Measurements from ENCODE around the gene NEK2. TPM values are rescaled to one million over a fixed set of nuclear protein-coding genes. Genes with fewer than 3 reads are reported as not detected.
A peak's percentile ranks its signal among the peaks of the same experiment; 100 is the strongest.

Gene NEK2
- total and polyA plus RNA-seq, 2 donors (not counting 1 experiment from before 2014, with no cell fraction given), result 0.09 TPM; not detected in 1

GRCh38 chr1:211632808-211633523 is 42.5 kb downstream of the NEK2 start:
- ATAC-seq (ENCODE audit: low read depth), result no peak
- CTCF ChIA-PET, result interaction anchor here (1.2 kb wide), 1 partner anchor 56 kb away, joined by 3 read pairs; no protein-coding TSS in a partner anchor
- Histone ChIP-seq H3K79me2 (ENCODE audit: control insufficient read depth, insufficient read depth, low read length) (no peaks in the 10 kb centered on the region), H3K27me3 (replicated peaks in 1 of 4; ENCODE audit: control extremely low read depth in 1 of 4, control insufficient read depth in 3 of 4, insufficient read depth in 4 of 4, low read length in 3 of 4) (peaks cover 0 to 10% (median 2%) of the 10 kb centered on the region in 4 experiments), H4K20me1 (ENCODE audit: control insufficient read depth, insufficient read depth, low read length, poor library complexity, severe bottlenecking) (no peaks in the 10 kb centered on the region), H2AFZ (ENCODE audit: insufficient read depth, low read depth, low read length, poor library complexity, severe bottlenecking) (peak overlapping the region; percentile 28), H3K9me3 (ENCODE audit: control extremely low read depth in 1 of 3, control insufficient read depth in 2 of 3, insufficient read depth in 1 of 3, low read length in 2 of 3) (no peaks in the 10 kb centered on the region), H3K4me3 (ENCODE audit: control extremely low read depth in 1 of 5, extremely low read depth in 1 of 5, insufficient read depth in 1 of 5, low read depth in 2 of 5, low read length in 4 of 5) (no peak overlapping the region), H3K9ac (ENCODE audit: low read length) (no peak overlapping the region), H3K4me1 (ENCODE audit: control insufficient read depth in 2 of 2, insufficient read depth in 2 of 2, low read length in 2 of 2) (no peaks in the 10 kb centered on the region), H3K27ac (ENCODE audit: low read length in 2 of 2) (no peak overlapping the region), H3K4me2 (replicated peaks; ENCODE audit: low read depth, low read length, poor library complexity, severe bottlenecking) (no peak overlapping the region), H3K36me3 (replicated peaks in 1 of 2; ENCODE audit: control extremely low read depth in 1 of 2, control insufficient read depth in 1 of 2, extremely low read depth in 1 of 2, insufficient read depth in 2 of 2, low read length in 1 of 2) (no peaks in the 10 kb centered on the region)
- Mint-ChIP-seq H3K9me3 (ENCODE audit: insufficient read depth) (no peaks in the 10 kb centered on the region), H3K27me3 (peaks cover 23% of the 10 kb centered on the region), H3K4me3 (no peak overlapping the region), H3K4me1 (no peaks in the 10 kb centered on the region), H3K27ac (no peak overlapping the region)
- TF ChIP-seq EZH2 (IDR thresholded peaks at IDR 0.05; ENCODE audit: borderline replicate concordance, insufficient read depth, low read depth, low read length, poor library complexity, severe bottlenecking) (no peak), CTCF (IDR thresholded peaks at IDR 0.05) (no peak)
- no peak for DNase-seq
- intact Hi-C loops (cut with micrococcal nuclease), result no loop called here
- POLR2A ChIA-PET, result no interaction called here
- WGBS (ENCODE audit: insufficient coverage), result 25% methylated on average over 8 of the region's 13 CpGs

- Histone ChIP-seq H3K79me2 (ENCODE audit: control insufficient read depth, insufficient read depth, low read length) (no peaks in the 10 kb centered on the region), H3K4me1 (ENCODE audit: control insufficient read depth in 2 of 2, insufficient read depth in 2 of 2, low read length in 2 of 2) (no peaks in the 10 kb centered on the region), H3K36me3 (replicated peaks in 1 of 2; ENCODE audit: control extremely low read depth in 1 of 2, control insufficient read depth in 1 of 2, extremely low read depth in 1 of 2, insufficient read depth in 2 of 2, low read length in 1 of 2) (no peaks in the 10 kb centered on the region), H4K20me1 (ENCODE audit: control insufficient read depth, insufficient read depth, low read length, poor library complexity, severe bottlenecking) (no peaks in the 10 kb centered on the region), H2AFZ (ENCODE audit: insufficient read depth, low read depth, low read length, poor library complexity, severe bottlenecking) (peak overlapping the region; percentile 28), H3K9ac (ENCODE audit: low read length) (no peak overlapping the region), H3K27me3 (replicated peaks in 1 of 4; ENCODE audit: control extremely low read depth in 1 of 4, control insufficient read depth in 3 of 4, insufficient read depth in 4 of 4, low read length in 3 of 4) (peaks cover 0 to 10% (median 2%) of the 10 kb centered on the region in 4 experiments), H3K4me3 (ENCODE audit: control extremely low read depth in 1 of 5, extremely low read depth in 1 of 5, insufficient read depth in 1 of 5, low read depth in 2 of 5, low read length in 4 of 5) (no peak overlapping the region), H3K4me2 (replicated peaks; ENCODE audit: low read depth, low read length, poor library complexity, severe bottlenecking) (no peak overlapping the region), H3K9me3 (ENCODE audit: control extremely low read depth in 1 of 3, control insufficient read depth in 2 of 3, insufficient read depth in 1 of 3, low read length in 2 of 3) (no peaks in the 10 kb centered on the region), H3K27ac (ENCODE audit: low read length in 2 of 2) (no peak overlapping the region)
- CTCF ChIA-PET, result no interaction called here
- H3K27ac Mint-ChIP-seq, result no peak overlapping the region
- no peak for TF ChIP-seq CTCF (IDR thresholded peaks at IDR 0.05)
- TF ChIP-seq EZH2 (IDR thresholded peaks at IDR 0.05; ENCODE audit: borderline replicate concordance, insufficient read depth, low read depth, low read length, poor library complexity, severe bottlenecking), result no peak
- POLR2A ChIA-PET, result no interaction called here
- DNase-seq, result no peak
- no peaks in the 10 kb centered on the region for H3K4me1 Mint-ChIP-seq
- 58% methylated on average over 15 of the region's 16 CpGs for WGBS (ENCODE audit: insufficient coverage)
- H3K27me3 Mint-ChIP-seq, result peaks cover 23% of the 10 kb centered on the region
- intact Hi-C loops (cut with micrococcal nuclease), result no loop called here
- no peaks in the 10 kb centered on the region for H3K9me3 Mint-ChIP-seq (ENCODE audit: insufficient read depth)
- no peak for ATAC-seq (ENCODE audit: low read depth)
- no peak overlapping the region for H3K4me3 Mint-ChIP-seq
Measured at GRCh38 chr1:211632117-211632807, 43.2 kb downstream of the NEK2 start.

All from B cell (primary cell).